Measurements from ENCODE around the gene DNAJB1.
A peak's percentile ranks its signal among the peaks of the same experiment; 100 is the strongest.
"Not testable (repeated sequence)": the region's sequence is repeated elsewhere in the genome, so short reads cannot be mapped to it uniquely, and the experiment has no call there.

DNAJB1 gene

GRCh38 chr19:14544047-14544446, 25.9 kb upstream of the DNAJB1 start:
- Histone ChIP-seq H3K4me1 (ENCODE audit: control extremely low read depth in 1 of 4, control insufficient read depth in 4 of 4, insufficient read depth in 4 of 4, low read length in 3 of 4) (peaks cover 0 to 22% (median 20%) of the 10 kb centered on the region in 4 experiments), H3K27ac (ENCODE audit: insufficient read depth in 1 of 2, low read depth in 1 of 2, low read length in 2 of 2, poor library complexity in 1 of 2, severe bottlenecking in 2 of 2) (peak overlapping the region in 1 of 2 experiments; percentile 64), H3K9me3 (ENCODE audit: control extremely low read depth in 1 of 5, control insufficient read depth in 4 of 5, insufficient read depth in 2 of 5, low read depth in 1 of 5, low read length in 4 of 5) (no peaks in the 10 kb centered on the region), H3K4me3 (ENCODE audit: control insufficient read depth in 1 of 7, extremely low read depth in 1 of 7, insufficient read depth in 4 of 7, low read depth in 2 of 7, low read length in 6 of 7) (no peak overlapping the region), H3K36me3 (ENCODE audit: control insufficient read depth in 4 of 4, insufficient read depth in 4 of 4, low read length in 3 of 4) (peaks cover 0 to 25% (median 9%) of the 10 kb centered on the region in 4 experiments), H3K27me3 (replicated peaks in 2 of 5; ENCODE audit: control insufficient read depth in 4 of 5, insufficient read depth in 5 of 5, low read length in 4 of 5) (no peaks in the 10 kb centered on the region)
- POLR2A ChIA-PET, result no interaction called here
- CTCF ChIA-PET, result interaction anchor here (1.4 to 1.6 kb wide), 2 partner anchors 10 to 28 kb away, joined by 3 to 4 read pairs; partner anchors contain the start of gene NDUFB7
- DNase-seq, result no peak
- WGBS (ENCODE audit: insufficient coverage), result 100% methylated on average over 4 of the region's 5 CpGs

GRCh38 chr19:14542711-14543328, 24.6 kb upstream of the DNAJB1 start:
- Histone ChIP-seq H3K27me3 (replicated peaks in 2 of 5; ENCODE audit: control insufficient read depth in 4 of 5, insufficient read depth in 5 of 5, low read length in 4 of 5) (no peaks in the 10 kb centered on the region), H3K4me3 (ENCODE audit: control insufficient read depth in 1 of 7, extremely low read depth in 1 of 7, insufficient read depth in 4 of 7, low read depth in 2 of 7, low read length in 6 of 7) (peak overlapping the region in 2 of 7 experiments; percentile 19 to 45), H3K9me3 (ENCODE audit: control extremely low read depth in 1 of 5, control insufficient read depth in 4 of 5, insufficient read depth in 2 of 5, low read depth in 1 of 5, low read length in 4 of 5) (no peaks in the 10 kb centered on the region), H3K36me3 (ENCODE audit: control insufficient read depth in 4 of 4, insufficient read depth in 4 of 4, low read length in 3 of 4) (peaks cover 0 to 21% (median 8%) of the 10 kb centered on the region in 4 experiments), H3K4me1 (ENCODE audit: control extremely low read depth in 1 of 4, control insufficient read depth in 4 of 4, insufficient read depth in 4 of 4, low read length in 3 of 4) (peaks cover 0 to 22% (median 20%) of the 10 kb centered on the region in 4 experiments), H3K27ac (ENCODE audit: insufficient read depth in 1 of 2, low read depth in 1 of 2, low read length in 2 of 2, poor library complexity in 1 of 2, severe bottlenecking in 2 of 2) (peak overlapping the region in 1 of 2 experiments; percentile 60)
- DNase-seq, result peak; percentile 55 to 93 (median 88)
- ChIA-PET CTCF (interaction anchor here (0.6 to 1.3 kb wide), 4 partner anchors 9 to 51 kb away, joined by 3 to 4 read pairs (median 3); no protein-coding TSS in a partner anchor), POLR2A (interaction anchor here (0.6 to 1.0 kb wide), 4 partner anchors 14 to 1388 kb away, joined by 3 to 6 read pairs (median 4); partner anchors contain the start of gene DNAJB1)
- WGBS (ENCODE audit: insufficient coverage), result 29% methylated on average over 5 of the region's 7 CpGs

- DNase-seq; H3K4me3 ChIP-seq (ENCODE audit: control insufficient read depth in 1 of 7, extremely low read depth in 1 of 7, insufficient read depth in 4 of 7, low read depth in 2 of 7, low read length in 6 of 7); H3K9me3 ChIP-seq (ENCODE audit: control extremely low read depth in 1 of 5, control insufficient read depth in 4 of 5, insufficient read depth in 2 of 5, low read depth in 1 of 5, low read length in 4 of 5); H3K27me3 ChIP-seq (replicated peaks in 2 of 5; ENCODE audit: control insufficient read depth in 4 of 5, insufficient read depth in 5 of 5, low read length in 4 of 5); CTCF ChIA-PET: not testable (repeated sequence)
- Histone ChIP-seq H3K36me3 (ENCODE audit: control insufficient read depth in 4 of 4, insufficient read depth in 4 of 4, low read length in 3 of 4) (peaks cover 0 to 21% (median 8%) of the 10 kb centered on the region in 4 experiments), H3K27ac (ENCODE audit: insufficient read depth in 1 of 2, low read depth in 1 of 2, low read length in 2 of 2, poor library complexity in 1 of 2, severe bottlenecking in 2 of 2) (peak overlapping the region in 1 of 2 experiments; percentile 60), H3K4me1 (ENCODE audit: control extremely low read depth in 1 of 4, control insufficient read depth in 4 of 4, insufficient read depth in 4 of 4, low read length in 3 of 4) (peaks cover 0 to 25% (median 22%) of the 10 kb centered on the region in 4 experiments)
- POLR2A ChIA-PET, result interaction anchor here (0.9 to 1.0 kb wide), 2 partner anchors 15 to 24 kb away, joined by 4 to 6 read pairs; partner anchors contain the start of gene DNAJB1
- no CpG with 5 or more reads among the region's 5 CpGs for WGBS (ENCODE audit: insufficient coverage)
These were observed 23.8 kb upstream of the DNAJB1 start for GRCh38 chr19:14541979-14542378.

GRCh38 chr19:14540741-14541525, 22.7 kb upstream of the DNAJB1 start:
- no peak overlapping the region for H3K27ac ChIP-seq (ENCODE audit: insufficient read depth in 1 of 2, low read depth in 1 of 2, low read length in 2 of 2, poor library complexity in 1 of 2, severe bottlenecking in 2 of 2)
- H3K4me1 ChIP-seq (ENCODE audit: control extremely low read depth in 1 of 4, control insufficient read depth in 4 of 4, insufficient read depth in 4 of 4, low read length in 3 of 4), result peaks cover 0 to 28% (median 24%) of the 10 kb centered on the region in 4 experiments
- ChIA-PET POLR2A (no interaction called here), CTCF (interaction anchor here (1.1 kb wide), 1 partner anchor 8 kb away, joined by 3 read pairs; no protein-coding TSS in a partner anchor)
- no peak overlapping the region for H3K4me3 ChIP-seq (ENCODE audit: control insufficient read depth in 1 of 7, extremely low read depth in 1 of 7, insufficient read depth in 4 of 7, low read depth in 2 of 7, low read length in 6 of 7)
- no peak for DNase-seq
- peaks cover 0 to 20% (median 7%) of the 10 kb centered on the region in 4 experiments for H3K36me3 ChIP-seq (ENCODE audit: control insufficient read depth in 4 of 4, insufficient read depth in 4 of 4, low read length in 3 of 4)
- no peaks in the 10 kb centered on the region for H3K9me3 ChIP-seq (ENCODE audit: control extremely low read depth in 1 of 5, control insufficient read depth in 4 of 5, insufficient read depth in 2 of 5, low read depth in 1 of 5, low read length in 4 of 5)
- H3K27me3 ChIP-seq (replicated peaks in 2 of 5; ENCODE audit: control insufficient read depth in 4 of 5, insufficient read depth in 5 of 5, low read length in 4 of 5), result no peaks in the 10 kb centered on the region
- WGBS (ENCODE audit: insufficient coverage), result 96% methylated on average over 16 of the region's 19 CpGs

GRCh38 chr19:14536926-14537692, 18.9 kb upstream of the DNAJB1 start:
- WGBS (ENCODE audit: insufficient coverage), result 37% methylated on average over 10 of the region's 24 CpGs
- H3K4me3 ChIP-seq (ENCODE audit: control insufficient read depth in 1 of 7, extremely low read depth in 1 of 7, insufficient read depth in 4 of 7, low read depth in 2 of 7, low read length in 6 of 7), result peak overlapping the region in 4 of 7 experiments; percentile 19 to 69 (median 38)
- no peak overlapping the region for H3K27ac ChIP-seq (ENCODE audit: insufficient read depth in 1 of 2, low read depth in 1 of 2, low read length in 2 of 2, poor library complexity in 1 of 2, severe bottlenecking in 2 of 2)
- ChIA-PET POLR2A (interaction anchor here (0.6 kb wide), 1 partner anchor 18 kb away, joined by 3 read pairs; no protein-coding TSS in a partner anchor), CTCF (interaction anchor here (1.4 to 2.3 kb wide), 4 partner anchors 13 to 64 kb away, joined by 4 to 8 read pairs (median 6); no protein-coding TSS in a partner anchor)
- peaks cover 3 to 14% (median 8%) of the 10 kb centered on the region in 4 experiments for H3K36me3 ChIP-seq (ENCODE audit: control insufficient read depth in 4 of 4, insufficient read depth in 4 of 4, low read length in 3 of 4)
- H3K27me3 ChIP-seq (replicated peaks in 2 of 5; ENCODE audit: control insufficient read depth in 4 of 5, insufficient read depth in 5 of 5, low read length in 4 of 5), result no peaks in the 10 kb centered on the region
- DNase-seq, result peak; percentile 70 to 85 (median 84)
- H3K9me3 ChIP-seq (ENCODE audit: control extremely low read depth in 1 of 5, control insufficient read depth in 4 of 5, insufficient read depth in 2 of 5, low read depth in 1 of 5, low read length in 4 of 5), result no peaks in the 10 kb centered on the region
- peaks cover 0 to 13% (median 9%) of the 10 kb centered on the region in 4 experiments for H3K4me1 ChIP-seq (ENCODE audit: control extremely low read depth in 1 of 4, control insufficient read depth in 4 of 4, insufficient read depth in 4 of 4, low read length in 3 of 4)

- H3K36me3 ChIP-seq (ENCODE audit: control insufficient read depth in 4 of 4, insufficient read depth in 4 of 4, low read length in 3 of 4), result peaks cover 3 to 5% (median 5%) of the 10 kb centered on the region in 4 experiments
- WGBS (ENCODE audit: insufficient coverage), result 92% methylated on average over 4 of the region's 5 CpGs
- H3K9me3 ChIP-seq (ENCODE audit: control extremely low read depth in 1 of 5, control insufficient read depth in 4 of 5, insufficient read depth in 2 of 5, low read depth in 1 of 5, low read length in 4 of 5), result no peaks in the 10 kb centered on the region
- no peak for DNase-seq
- H3K4me1 ChIP-seq (ENCODE audit: control extremely low read depth in 1 of 4, control insufficient read depth in 4 of 4, insufficient read depth in 4 of 4, low read length in 3 of 4), result peaks cover 6 to 31% (median 20%) of the 10 kb centered on the region in 4 experiments
- POLR2A ChIA-PET, result no interaction called here
- CTCF ChIA-PET, result interaction anchor here (1.6 kb wide), 1 partner anchor 18 kb away, joined by 4 read pairs; no protein-coding TSS in a partner anchor
- H3K27me3 ChIP-seq (replicated peaks in 2 of 5; ENCODE audit: control insufficient read depth in 4 of 5, insufficient read depth in 5 of 5, low read length in 4 of 5), result no peaks in the 10 kb centered on the region
- H3K4me3 ChIP-seq (ENCODE audit: control insufficient read depth in 1 of 7, extremely low read depth in 1 of 7, insufficient read depth in 4 of 7, low read depth in 2 of 7, low read length in 6 of 7), result no peak overlapping the region
- no peak overlapping the region for H3K27ac ChIP-seq (ENCODE audit: insufficient read depth in 1 of 2, low read depth in 1 of 2, low read length in 2 of 2, poor library complexity in 1 of 2, severe bottlenecking in 2 of 2)
These were observed 15.3 kb upstream of the DNAJB1 start for GRCh38 chr19:14533450-14533849.

All from common myeloid progenitor, CD34-positive (primary cell).